Suppressor macrophage (primary cell): Measurements from ENCODE around the gene SNX2.
A peak's percentile ranks its signal among the peaks of the same experiment; 100 is the strongest.

ENCODE experiments used
- DNase-seq, 4 experiments: peaks; one replicate each; pipeline ENCODE4 v3.0.0-alpha.2; 2020 to 2022

Gene SNX2

GRCh38 chr5:122772446-122772845 lies 2.4 kb upstream of the SNX2 start:
- DNase-seq = no peak

GRCh38 chr5:122773619-122774018 lies 1.3 kb upstream of the SNX2 start:
- peak in 3 of 4 experiments; percentile 49 to 55 (median 51) for DNase-seq

DNA sequence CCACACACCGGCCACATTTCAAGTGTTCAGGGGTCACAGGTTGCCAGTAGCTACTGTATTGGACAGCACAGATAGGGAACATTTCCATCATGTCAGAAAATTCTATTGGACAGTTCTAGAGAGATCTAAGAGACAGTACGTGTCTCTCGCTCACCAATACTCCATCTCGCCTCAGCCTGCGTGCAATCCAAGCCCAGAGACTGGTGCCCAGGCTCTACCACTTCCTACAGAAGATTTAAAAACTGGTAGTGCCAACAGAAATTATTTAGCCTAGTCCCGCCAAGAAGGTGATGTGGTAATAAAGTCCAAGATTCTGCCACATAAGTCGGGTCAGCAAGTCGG lies 390 bp upstream of the SNX2 start:
- DNase-seq = no peak

DNA sequence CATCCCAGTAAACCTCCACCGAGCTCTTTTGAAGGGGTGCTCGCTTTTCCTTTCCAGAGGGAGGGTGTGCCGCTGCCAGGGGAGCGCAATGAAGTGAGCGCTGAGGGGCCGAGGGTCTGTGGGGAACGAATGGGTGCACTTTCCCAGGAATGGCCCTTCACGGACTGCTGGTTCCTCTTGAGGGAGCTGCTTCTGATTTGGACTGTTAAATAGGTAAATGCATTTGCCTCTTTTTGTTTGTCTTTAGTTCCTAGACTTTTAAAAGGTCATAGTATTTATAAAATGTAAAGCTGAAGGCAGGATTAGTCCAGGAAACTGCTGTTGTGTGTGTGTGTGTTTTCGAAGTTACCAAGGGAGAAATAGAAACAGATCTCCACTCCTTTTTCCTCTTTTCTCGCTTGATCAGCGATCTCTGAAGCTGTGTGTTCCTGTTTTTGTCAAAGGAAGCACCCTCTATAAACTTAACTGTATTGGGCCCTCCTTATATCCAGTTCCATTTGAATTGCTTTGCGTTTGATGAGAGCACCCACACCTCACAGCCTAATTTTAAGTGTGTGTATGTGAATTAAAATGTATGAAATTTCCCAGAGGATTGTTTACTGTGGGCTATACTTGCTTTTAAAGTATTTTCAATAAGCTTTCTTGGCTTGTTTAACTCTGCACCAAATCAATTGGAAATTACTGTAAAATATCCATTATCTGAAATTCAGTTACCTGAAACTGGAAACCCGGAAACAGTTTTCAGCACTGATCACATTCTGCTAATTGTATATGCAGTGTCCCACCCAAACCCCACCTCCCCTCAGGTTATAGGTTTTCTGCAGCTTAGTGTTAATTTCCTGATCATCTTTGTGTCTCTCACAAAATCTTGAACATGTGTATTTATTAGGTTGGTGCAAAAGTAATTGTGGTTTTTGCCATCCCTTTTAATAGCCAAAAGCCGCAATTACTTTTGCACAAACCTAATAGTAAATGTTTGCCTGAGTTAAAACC lies 966 bp downstream of the SNX2 start:
- peak; percentile 71 to 88 (median 82) for DNase-seq

DNA sequence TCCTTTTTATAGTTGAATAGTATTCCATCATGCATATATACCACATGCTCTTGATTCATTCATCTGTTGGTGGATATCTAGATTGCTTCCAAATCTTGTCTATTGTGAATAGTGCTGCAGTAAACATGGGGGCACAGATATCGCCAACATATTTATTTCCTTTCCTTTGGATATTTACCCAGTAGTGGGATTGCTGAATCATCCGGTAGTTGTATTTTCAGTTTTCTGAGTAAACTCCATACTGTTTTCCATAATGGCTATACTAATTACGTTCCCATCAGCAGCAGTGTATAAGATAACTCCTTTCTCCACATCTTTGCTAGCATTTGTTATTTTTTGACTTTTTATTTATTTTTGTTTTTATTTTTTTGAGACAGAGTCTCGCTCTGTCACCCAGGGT lies 3.3 kb downstream of the SNX2 start:
- DNase-seq = no peak

DNA sequence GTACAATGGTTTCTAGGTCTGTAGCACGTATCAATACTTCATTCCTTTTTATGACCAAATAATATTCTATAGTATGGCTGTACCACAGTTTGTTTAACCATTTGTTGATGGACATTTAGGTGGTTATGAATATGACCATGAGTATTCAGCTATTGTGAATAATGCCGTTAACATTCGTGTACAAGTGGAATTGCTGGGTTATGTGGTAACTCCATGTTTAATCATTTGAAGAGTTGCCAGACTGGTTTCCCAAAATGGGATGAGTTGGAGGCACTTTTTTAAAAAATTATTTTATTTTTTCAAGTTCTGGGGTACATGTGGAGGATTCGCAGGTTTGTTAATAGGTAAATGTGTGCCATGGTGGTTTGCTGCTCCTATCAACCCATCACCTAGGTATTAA lies 4.6 kb downstream of the SNX2 start:
- no peak for DNase-seq

- DNase-seq = no peak
Observed at GRCh38 chr5:122780296-122780695, 5.4 kb downstream of the SNX2 start.

DNA sequence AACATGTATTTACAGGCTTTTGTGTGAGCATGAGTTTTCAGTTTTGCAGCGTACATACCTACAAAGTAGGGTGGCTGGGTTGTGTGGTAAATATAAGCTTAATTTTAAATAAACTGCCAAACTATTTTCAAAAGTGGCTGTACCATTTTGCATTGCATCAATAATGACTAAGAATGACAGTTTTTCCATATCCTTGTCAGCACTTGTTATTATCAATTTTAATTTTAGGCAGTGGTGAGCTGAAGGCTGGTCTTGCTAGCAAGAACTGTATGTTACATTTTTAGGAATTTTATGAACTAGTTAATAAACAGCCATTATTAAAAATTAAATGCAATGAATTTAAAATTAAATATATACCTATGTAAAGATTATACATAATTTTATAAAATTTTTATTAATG lies 6.6 kb downstream of the SNX2 start:
- no peak for DNase-seq

DNA sequence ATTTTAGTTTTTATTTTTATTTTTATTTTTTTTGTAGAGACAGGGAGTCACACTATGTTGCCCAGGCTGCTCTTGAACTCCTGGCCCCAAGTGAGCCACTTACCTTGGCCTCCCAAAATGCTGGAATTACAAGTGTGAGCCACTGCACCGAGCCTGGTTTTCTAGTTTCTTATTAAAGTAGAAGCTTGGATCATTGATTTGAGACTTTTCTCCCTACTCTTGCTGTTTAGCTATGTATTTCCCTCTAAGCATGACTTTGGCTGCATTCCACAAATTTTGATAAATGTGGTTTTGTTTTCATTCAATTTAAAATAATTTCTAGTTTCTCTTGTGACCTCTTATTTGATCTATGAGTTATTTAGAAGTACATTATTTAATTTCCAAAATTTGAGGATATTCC lies 10.4 kb downstream of the SNX2 start:
- DNase-seq = no peak

DNA sequence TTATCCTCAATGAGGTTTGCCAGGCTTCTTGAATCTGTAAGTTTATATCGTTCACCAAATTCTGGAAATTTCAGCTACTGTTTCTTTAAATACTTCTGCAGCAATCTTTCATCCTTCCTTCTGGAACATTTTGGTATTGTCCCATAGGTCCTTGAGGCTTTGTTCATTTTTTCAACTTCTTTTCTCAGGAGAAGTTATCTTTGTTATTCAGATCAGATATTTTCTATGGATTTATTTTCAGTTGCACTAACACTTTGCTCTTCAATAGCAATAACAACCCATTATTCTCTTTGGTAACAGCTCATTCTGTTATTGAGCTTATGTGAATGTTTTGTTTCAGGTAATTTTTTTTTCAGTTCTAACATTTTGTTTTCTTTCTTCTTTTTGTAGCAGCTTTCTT lies 13.5 kb downstream of the SNX2 start:
- no peak for DNase-seq

DNA sequence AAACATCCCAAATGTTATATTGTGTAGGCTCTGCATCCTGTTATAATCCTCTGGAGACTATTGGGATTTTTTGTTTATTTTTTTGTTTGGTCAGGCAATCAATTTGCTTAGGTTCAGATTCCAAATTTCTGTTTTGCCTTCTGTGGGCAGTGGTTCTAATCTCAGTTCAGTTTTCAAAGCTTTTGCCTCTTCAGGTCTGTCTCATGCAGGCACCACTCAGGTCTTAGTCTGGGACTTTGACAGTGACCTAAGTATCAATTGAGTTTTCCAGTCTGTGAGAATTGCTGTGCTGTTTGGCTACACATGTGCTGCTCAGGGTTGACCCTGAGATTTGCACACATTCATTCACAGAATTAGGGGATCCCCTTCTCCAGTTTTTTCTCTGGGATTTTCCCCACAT lies 14.1 kb downstream of the SNX2 start:
- no peak for DNase-seq

DNA sequence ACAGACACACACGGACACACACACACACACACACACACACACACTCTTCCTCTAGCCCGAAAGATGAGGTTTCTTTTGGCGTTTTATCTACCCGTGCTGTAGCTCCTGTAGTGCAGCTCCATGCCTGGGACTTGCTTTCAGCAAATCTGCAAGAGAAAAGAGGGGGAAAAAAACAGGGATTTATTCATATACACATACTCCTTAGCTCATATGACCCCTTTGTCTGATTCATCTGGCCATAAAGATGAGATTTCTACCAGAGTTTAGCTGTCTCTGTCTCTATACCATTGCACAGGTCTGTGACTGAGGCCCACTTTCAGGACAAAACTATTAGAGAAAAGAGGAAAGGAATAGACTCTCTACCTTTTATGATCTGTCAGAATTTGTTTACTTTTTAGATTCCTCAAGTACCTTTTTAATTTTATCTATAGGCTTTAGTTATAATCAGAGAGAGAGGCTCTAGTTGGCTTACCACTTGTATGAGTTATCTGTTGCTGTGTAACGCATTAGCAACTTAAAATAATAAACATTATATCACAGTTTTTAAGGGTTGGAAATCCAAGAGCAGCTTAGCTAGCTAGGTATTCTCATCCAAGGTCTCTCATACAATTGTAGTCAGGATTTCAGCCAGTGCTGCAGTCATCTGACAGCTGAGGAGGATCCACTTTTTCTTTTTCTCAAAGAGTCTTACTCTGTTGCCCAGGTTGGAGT lies 14.7 kb downstream of the SNX2 start:
- no peak for DNase-seq

- peak in 2 of 4 experiments; percentile 47 to 57 for DNase-seq
Observed at GRCh38 chr5:122790354-122791103, 15.6 kb downstream of the SNX2 start.

- DNase-seq = peak in 2 of 4 experiments; percentile 26 to 35
Observed at GRCh38 chr5:122805481-122805880, 30.6 kb downstream of the SNX2 start.

DNA sequence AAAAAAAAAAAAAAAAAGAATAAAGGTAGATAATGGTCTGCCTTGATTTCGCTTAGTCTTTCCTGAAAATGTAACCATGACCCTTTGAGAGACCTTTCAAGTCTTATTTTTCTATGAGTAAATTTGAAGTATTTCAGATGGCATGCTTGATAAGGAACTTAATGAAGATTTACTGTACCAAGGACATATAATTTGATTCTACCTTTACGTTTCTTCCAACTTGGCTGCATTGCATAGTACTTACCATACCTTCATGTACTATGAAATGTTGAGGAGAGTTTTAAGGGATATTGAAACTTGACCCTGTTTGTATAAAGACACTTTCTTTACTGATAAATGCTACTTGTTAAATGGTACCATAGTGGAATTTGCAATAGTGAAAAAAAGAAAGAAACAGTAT lies 35.5 kb downstream of the SNX2 start:
- DNase-seq = no peak

DNA sequence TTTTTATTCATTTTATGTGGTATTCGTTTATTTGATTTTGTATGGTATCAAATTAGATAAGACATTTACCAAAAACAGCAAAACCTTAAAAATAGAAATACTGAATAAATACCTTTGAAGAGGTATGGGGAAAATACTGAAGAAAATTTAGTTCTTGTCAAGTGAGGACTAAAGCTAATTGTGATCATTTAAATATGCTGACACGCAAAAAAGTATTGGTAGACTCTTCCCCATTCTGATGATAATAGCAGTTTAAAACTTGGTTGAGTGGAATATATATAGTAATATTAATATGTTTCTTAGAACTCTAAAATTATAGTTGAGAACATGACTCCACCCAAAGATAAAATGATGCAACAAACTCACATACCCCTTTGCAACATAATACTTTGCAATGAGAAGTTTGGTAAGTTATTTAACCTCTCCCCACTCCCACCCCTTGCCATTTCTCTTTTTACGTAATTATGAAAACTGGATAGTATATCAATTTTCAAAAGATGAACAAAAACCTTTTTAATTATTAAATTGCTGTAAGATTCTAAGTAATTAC lies 40.4 kb downstream of the SNX2 start:
- no peak for DNase-seq

DNA sequence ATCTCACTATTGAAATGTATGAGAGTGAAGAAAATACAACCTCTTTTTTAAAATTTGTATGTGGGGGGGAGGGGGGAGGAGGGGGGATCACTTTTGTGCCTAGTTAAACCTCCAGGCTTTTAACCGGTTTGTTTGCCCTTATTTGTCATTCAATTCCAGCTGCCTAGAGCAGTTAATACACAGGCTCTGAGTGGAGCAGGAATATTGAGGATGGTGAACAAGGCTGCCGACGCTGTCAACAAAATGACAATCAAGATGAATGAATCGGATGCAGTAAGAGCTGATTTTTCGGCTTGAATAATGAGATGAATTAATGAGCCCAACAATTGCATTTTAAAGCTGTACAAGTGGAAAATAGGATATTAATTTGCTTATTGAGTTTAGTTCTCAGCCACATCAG lies 41.9 kb downstream of the SNX2 start:
- DNase-seq = no peak

- no peak for DNase-seq
Observed at GRCh38 chr5:122831984-122832383, 57.1 kb downstream of the SNX2 start.

DNA sequence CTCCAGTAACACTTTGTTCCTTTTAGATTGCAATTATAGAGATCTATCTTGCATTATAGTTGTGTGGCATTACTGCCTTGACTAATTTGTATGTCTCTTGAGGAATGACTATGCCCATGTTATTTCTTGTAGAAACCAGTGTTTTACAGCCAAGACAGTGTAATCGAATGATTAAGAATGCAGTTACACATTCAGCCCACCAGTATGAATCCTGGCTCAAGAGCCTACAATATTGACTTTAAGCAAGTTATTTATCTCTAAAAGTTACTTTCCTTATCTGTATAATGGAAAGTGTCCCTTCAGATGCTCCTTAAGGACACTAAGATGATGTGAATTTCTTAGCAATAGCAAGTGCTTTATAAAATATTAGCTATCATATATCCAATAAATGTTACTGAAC lies 60.8 kb downstream of the SNX2 start:
- no peak for DNase-seq

DNA sequence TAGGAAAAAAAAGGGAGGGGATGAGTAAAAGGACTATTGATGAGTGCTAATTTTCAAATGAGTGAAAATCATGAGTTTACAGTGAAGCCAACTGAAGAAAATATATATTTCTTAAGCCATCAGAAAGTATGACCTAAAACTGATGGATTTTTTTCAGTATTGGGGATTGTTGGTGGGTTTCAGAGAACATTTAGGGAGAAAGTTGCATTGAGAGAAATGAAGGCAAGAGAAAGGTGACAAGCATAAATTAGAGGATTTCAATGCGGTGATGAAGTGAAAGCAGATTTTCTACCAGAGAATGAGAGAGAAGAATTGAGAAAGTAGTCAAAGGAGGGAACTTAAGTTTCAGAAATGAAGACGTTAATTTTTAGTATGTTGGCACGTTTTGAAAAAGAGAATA lies 62.1 kb downstream of the SNX2 start:
- DNase-seq = no peak

GRCh38 chr5:122839731-122840130 lies 64.9 kb downstream of the SNX2 start:
- DNase-seq = no peak

DNA sequence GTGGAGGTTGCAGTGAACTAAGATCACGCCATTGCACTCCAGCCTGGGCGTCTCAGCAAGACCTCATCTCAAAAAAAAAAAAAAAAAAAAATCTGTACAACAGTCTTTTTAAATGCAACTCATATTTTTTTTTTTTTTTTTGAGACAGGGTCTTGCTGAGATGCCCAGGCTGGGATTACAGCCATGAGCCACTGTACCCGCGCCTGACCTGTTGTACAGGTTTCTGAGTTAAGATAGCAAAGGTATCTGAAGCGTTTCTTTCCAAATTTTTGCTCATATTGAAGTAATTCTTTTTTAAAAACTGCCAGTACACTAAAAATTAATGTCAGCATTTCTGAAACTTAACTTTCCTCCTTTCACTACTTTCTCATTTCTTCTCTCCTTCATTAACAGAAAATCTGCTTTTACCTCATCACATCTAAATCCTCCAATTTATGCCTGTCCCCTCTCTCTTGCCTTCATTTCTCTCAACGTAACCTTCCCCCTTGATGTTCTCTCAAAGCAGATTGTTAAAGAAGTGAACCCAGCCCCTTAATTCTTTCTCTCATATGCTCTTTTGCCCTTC lies 67.2 kb downstream of the SNX2 start:
- DNase-seq = no peak
